ENCODE measurements around the gene KRR1. TPM values are rescaled to one million over a fixed set of nuclear protein-coding genes. Genes with fewer than 3 reads are reported as not detected.

Gene KRR1
- total and polyA plus RNA-seq, 2 of the 13 experiments (the other 11 are each of a cell fraction or from before 2014, with no cell fraction given): 19.3 to 103 TPM

DNA sequence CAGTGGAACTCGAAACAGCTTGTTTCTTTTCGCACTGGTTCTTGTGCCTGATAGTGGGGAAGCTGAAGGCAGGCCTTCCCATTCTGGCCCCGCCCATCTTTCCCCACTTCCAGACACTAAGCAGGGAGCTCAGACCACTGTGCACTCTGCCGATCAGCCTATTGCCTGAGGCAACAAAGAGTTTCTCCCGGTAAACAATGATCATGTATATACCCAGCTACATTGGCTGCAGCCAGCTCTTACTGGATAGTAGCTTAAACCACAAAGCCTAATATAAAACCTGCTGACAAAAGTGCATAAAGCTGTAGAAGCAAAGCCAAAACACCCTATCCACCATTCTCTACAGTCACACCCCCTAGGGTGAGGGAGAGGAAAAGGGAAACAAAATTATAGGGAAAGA, 55.6 kb downstream of the KRR1 start:
- Histone ChIP-seq H3K9me3 (ENCODE audit: low read length) (peaks cover 16% of the 10 kb centered on the region), H3K4me1 (ENCODE audit: insufficient read depth, low read length) (no peaks in the 10 kb centered on the region), H3K36me3 (replicated peaks in 1 of 2; ENCODE audit: control insufficient read depth in 1 of 2, insufficient read depth in 2 of 2, low read length in 2 of 2) (no peaks in the 10 kb centered on the region), H2AFZ (ENCODE audit: low read length) (no peak overlapping the region), H3K27me3 (ENCODE audit: control insufficient read depth in 1 of 2, insufficient read depth in 2 of 2, low read length in 2 of 2) (0 out of 5 replicates have a peak, but pooled peaks cover 0 to 4% of the 10 kb centered on the region in 2 experiments), H4K20me1 (ENCODE audit: insufficient read depth, low read length) (no peaks in the 10 kb centered on the region), H3K9ac (ENCODE audit: insufficient read depth, low read depth, low read length) (no peak overlapping the region), H3K4me3 (replicated peaks in 1 of 3; ENCODE audit: insufficient read depth in 1 of 3, low read depth in 2 of 3, low read length in 3 of 3) (no peak overlapping the region), H3K27ac (ENCODE audit: extremely low read length, insufficient read depth, low read length) (no peak overlapping the region), H3K4me2 (ENCODE audit: low read depth, low read length) (no peak overlapping the region; the same call in 1 of the 2 replicates), H3K79me2 (ENCODE audit: insufficient read depth, low read length) (no peaks in the 10 kb centered on the region)
- POLR2A ChIA-PET: no interaction called here
- CTCF ChIA-PET (ENCODE audit: low intra/inter-chr PET ratio, low total read pairs): no interaction called here
- ATAC-seq: no peak; the same call in 1 of the 3 replicates
- WGBS (ENCODE audit: low lambda C conversion rate): 3% methylated on average over 5 of the region's 5 CpGs
- in situ Hi-C loops (cut with HindIII; ENCODE audit: extremely low pct_ligation_motif_present, low pct_unique_long_range_greater_than_20kb): no loop called here
- TF ChIP-seq BORCS8-MEF2B (CRISPR knock-in tag; IDR thresholded peaks at IDR 0.05): no peak
- no peak for TF ChIP-seq SALL1 (CRISPR knock-in tag; IDR thresholded peaks at IDR 0.05)
- TF ChIP-seq ZNF576 (CRISPR knock-in tag; IDR thresholded peaks at IDR 0.05): no peak
- TF ChIP-seq ZKSCAN5 (CRISPR knock-in tag; IDR thresholded peaks at IDR 0.05): no peak
- no peak for TF ChIP-seq YEATS2 (CRISPR knock-in tag; IDR thresholded peaks at IDR 0.05; ENCODE audit: borderline replicate concordance)
- no peak for TF ChIP-seq KLF6 (CRISPR knock-in tag; IDR thresholded peaks at IDR 0.05)
- TF ChIP-seq ZNF367 (CRISPR knock-in tag; IDR thresholded peaks at IDR 0.05; ENCODE audit: borderline replicate concordance): no peak
- TF ChIP-seq AGO2 (optimal IDR thresholded peaks at IDR 0.05; ENCODE audit: low read depth, low read length): no peak
- TF ChIP-seq ZNF782 (CRISPR knock-in tag; IDR thresholded peaks at IDR 0.05; ENCODE audit: borderline replicate concordance): no peak
- no peak for TF ChIP-seq SYNCRIP (IDR thresholded peaks at IDR 0.05; ENCODE audit: insufficient read depth, low read depth, low read length)
- TF ChIP-seq ZSCAN9 (CRISPR knock-in tag; IDR thresholded peaks at IDR 0.05; ENCODE audit: borderline replicate concordance): no peak
- TF ChIP-seq, protein P1, sequence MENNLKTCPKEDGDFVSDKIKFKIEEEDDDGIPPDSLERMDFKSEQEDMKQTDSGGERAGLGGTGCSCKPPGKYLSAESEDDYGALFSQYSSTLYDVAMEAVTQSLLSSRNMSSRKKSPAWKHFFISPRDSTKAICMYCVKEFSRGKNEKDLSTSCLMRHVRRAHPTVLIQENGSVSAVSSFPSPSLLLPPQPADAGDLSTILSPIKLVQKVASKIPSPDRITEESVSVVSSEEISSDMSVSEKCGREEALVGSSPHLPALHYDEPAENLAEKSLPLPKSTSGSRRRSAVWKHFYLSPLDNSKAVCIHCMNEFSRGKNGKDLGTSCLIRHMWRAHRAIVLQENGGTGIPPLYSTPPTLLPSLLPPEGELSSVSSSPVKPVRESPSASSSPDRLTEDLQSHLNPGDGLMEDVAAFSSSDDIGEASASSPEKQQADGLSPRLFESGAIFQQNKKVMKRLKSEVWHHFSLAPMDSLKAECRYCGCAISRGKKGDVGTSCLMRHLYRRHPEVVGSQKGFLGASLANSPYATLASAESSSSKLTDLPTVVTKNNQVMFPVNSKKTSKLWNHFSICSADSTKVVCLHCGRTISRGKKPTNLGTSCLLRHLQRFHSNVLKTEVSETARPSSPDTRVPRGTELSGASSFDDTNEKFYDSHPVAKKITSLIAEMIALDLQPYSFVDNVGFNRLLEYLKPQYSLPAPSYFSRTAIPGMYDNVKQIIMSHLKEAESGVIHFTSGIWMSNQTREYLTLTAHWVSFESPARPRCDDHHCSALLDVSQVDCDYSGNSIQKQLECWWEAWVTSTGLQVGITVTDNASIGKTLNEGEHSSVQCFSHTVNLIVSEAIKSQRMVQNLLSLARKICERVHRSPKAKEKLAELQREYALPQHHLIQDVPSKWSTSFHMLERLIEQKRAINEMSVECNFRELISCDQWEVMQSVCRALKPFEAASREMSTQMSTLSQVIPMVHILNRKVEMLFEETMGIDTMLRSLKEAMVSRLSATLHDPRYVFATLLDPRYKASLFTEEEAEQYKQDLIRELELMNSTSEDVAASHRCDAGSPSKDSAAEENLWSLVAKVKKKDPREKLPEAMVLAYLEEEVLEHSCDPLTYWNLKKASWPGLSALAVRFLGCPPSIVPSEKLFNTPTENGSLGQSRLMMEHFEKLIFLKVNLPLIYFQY (CRISPR knock-in tag; IDR thresholded peaks at IDR 0.05; ENCODE audit: borderline replicate concordance): no peak
- no peak for TF ChIP-seq SMARCE1 (IDR thresholded peaks at IDR 0.05; ENCODE audit: borderline replicate concordance)
- no peak for TF ChIP-seq ZFP1 (CRISPR knock-in tag; IDR thresholded peaks at IDR 0.05)
- TF ChIP-seq ZNF574 (CRISPR knock-in tag; IDR thresholded peaks at IDR 0.05): no peak
- no peak for TF ChIP-seq SNAPC2 (CRISPR knock-in tag; IDR thresholded peaks at IDR 0.05)
- no peak for TF ChIP-seq ASH2L (IDR thresholded peaks at IDR 0.05; ENCODE audit: insufficient read length, low read depth, low read length)
- TF ChIP-seq, protein P2, sequence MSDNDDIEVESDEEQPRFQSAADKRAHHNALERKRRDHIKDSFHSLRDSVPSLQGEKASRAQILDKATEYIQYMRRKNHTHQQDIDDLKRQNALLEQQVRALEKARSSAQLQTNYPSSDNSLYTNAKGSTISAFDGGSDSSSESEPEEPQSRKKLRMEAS (IDR thresholded peaks at IDR 0.05): no peak
- TF ChIP-seq FIP1L1 (IDR thresholded peaks at IDR 0.05; ENCODE audit: borderline replicate concordance, insufficient read depth, low read depth, low read length): no peak
- intact Hi-C loops (cut with micrococcal nuclease; ENCODE audit: unreplicated experiment): no loop called here
- DNase-seq (ENCODE audit: low spot score): no peak
- no peak for FAIRE-seq
- no TSS peak for BruUV-seq (replicated peaks)
